Astrocyte (in vitro differentiated cells and primary cell): ENCODE measurements around the gene TMEM120B. TPM values are rescaled to one million over a fixed set of nuclear protein-coding genes. Genes with fewer than 3 reads are reported as not detected.

ENCODE experiments used
- total RNA-seq: library from RNA; stranded (reverse); gene quantifications from 2 replicates; pipeline ENCODE4 v1.2.1, GENCODE V29; 2021

The TMEM120B gene
- total RNA-seq, 1 donor from 2014 or later, result 36.0 TPM

Other genes with a start within 250 kb of the TMEM120B start
- gene KDM2B, start 131.7 kb upstream of the TMEM120B start, total RNA-seq, result 21.3 and 23.4 TPM in 2 replicates
- 16.5 and 20.4 TPM in 2 replicates for gene ORAI1, start 86.2 kb upstream of the TMEM120B start, total RNA-seq
- 0.36 and 0.70 TPM in 2 replicates for gene MORN3, start 43.1 kb upstream of the TMEM120B start, total RNA-seq
- 28.0 and 31.9 TPM in 2 replicates for gene RHOF, start 80.9 kb downstream of the TMEM120B start, total RNA-seq
- 20.9 and 24.0 TPM in 2 replicates for gene SETD1B, start 91.3 kb downstream of the TMEM120B start, total RNA-seq
- gene HPD, start 146.1 kb downstream of the TMEM120B start, total RNA-seq, result not detected in 2 replicates
- 59.0 and 63.4 TPM in 2 replicates for gene PSMD9, start 176.0 kb downstream of the TMEM120B start, total RNA-seq
- 4.6 and 4.7 TPM in 2 replicates for gene CFAP251, start 205.8 kb downstream of the TMEM120B start, total RNA-seq